Aorta (tissue), 5 donors: Measurements from ENCODE around the gene CYSRT1. TPM values are rescaled to one million over a fixed set of nuclear protein-coding genes. Genes with fewer than 3 reads are reported as not detected.

Source experiments
- ATAC-seq: fragments of 200-7000 bp; cut with Tn5 transposase; one replicate; pipeline ENCODE4 v1.9.1; 2022; ENCODE audit warnings: moderate library complexity; ENCODE audit not compliant: low FRiP score
- DNase-seq, 2 donors: peaks; one replicate each; pipeline ENCODE4 v3.0.0-alpha.2; 2020
- H3K27ac ChIP-seq, 2 donors: one replicate each; pipeline ENCODE4 v1.5.1; 2013; ENCODE audit warnings: low read length in 2 of 2, mild to moderate bottlenecking in 2 of 2, moderate library complexity in 2 of 2, control low read depth in 1 of 2, inconsistent platforms in 1 of 2, low read depth in 1 of 2
- H3K27me3 ChIP-seq, 2 donors: one replicate each; pipeline ENCODE4 v1.6.1; 2013; ENCODE audit warnings: control low read depth in 1 of 2, low read length in 1 of 2, mild to moderate bottlenecking in 1 of 2, moderate library complexity in 1 of 2; ENCODE audit not compliant: insufficient read depth in 2 of 2, control insufficient read depth in 1 of 2
- H3K36me3 ChIP-seq, 2 donors: one replicate each; pipeline ENCODE4 v1.6.1; 2013; ENCODE audit warnings: control low read depth in 1 of 2, low read length in 1 of 2, mild to moderate bottlenecking in 1 of 2; ENCODE audit not compliant: insufficient read depth in 2 of 2, control insufficient read depth in 1 of 2
- H3K4me1 ChIP-seq, 2 donors: one replicate each; pipeline ENCODE4 v1.6.1; 2013; ENCODE audit warnings: low read length in 2 of 2, control low read depth in 1 of 2, mild to moderate bottlenecking in 1 of 2, moderate library complexity in 1 of 2; ENCODE audit not compliant: insufficient read depth in 2 of 2, control insufficient read depth in 1 of 2
- H3K4me3 ChIP-seq, 2 donors: one replicate each; pipeline ENCODE4 v1.5.1; 2013; ENCODE audit warnings: low read length in 2 of 2, control low read depth in 1 of 2, mild to moderate bottlenecking in 1 of 2
- H3K9me3 ChIP-seq: one replicate; pipeline ENCODE4 v1.6.1; 2013; ENCODE audit warnings: mild to moderate bottlenecking, low read length; ENCODE audit not compliant: control insufficient read depth
- WGBS, 2 donors: extraction: QIAGEN DNeasy Blood & Tissue Kit; methylation state at CpG; one replicate each; pipeline ENCODE4 v1.1.7; 2013; 5-methylcytosine and 5-hydroxymethylcytosine counted together
- intact Hi-C, 2 donors: fragments of 100-400 bp; cut with DNase I; formaldehyde crosslinking; loops; one replicate each; pipeline versions ENCODE4 v1.14.2 to v1.15.0; 2022
- polyA plus RNA-seq, 2 donors: library from polyadenylated mRNA; stranded (reverse); fragments of 200-250 nt; gene quantifications; one replicate each; pipeline ENCODE4 v1.2.3, GENCODE V29; 2013
- total RNA-seq, 2 donors: library from RNA; stranded (reverse); fragmentation: NEBNext Ultra II Directional; extraction: Animal tissue kit (Norgen Biotek cat#: 25700); gene quantifications; one replicate each; pipeline ENCODE4 v1.2.1, GENCODE V29; 2021
- donor health status: healthy with polysubstance abuse.
- donor health status: Bipolar disorder and iron deficiency.
- donor health status: DM: no; HTN: no; CAD: no.
- donor health status: DM: no; HTN: no; CAD: no.
- donor health status: DM: yes; HTN: yes; CAD: no.

Gene CYSRT1
- total and polyA plus RNA-seq, 4 donors: 1.1 TPM; not detected in 3

- ATAC-seq: no peak
- Histone ChIP-seq H3K27ac (no peak overlapping the region), H3K36me3 (no peaks in the 10 kb centered on the region), H3K4me1 (no peaks in the 10 kb centered on the region), H3K9me3 (no peaks in the 10 kb centered on the region), H3K4me3 (no peak overlapping the region), H3K27me3 (no peaks in the 10 kb centered on the region)
- intact Hi-C loops: no loop called here
- no peak for DNase-seq
- 62 to 70% methylated on average over 10 of the region's 10 CpGs for WGBS, 2 donors
Measured at GRCh38 chr9:137232101-137232500, 7.1 kb downstream of the CYSRT1 start.

DNA sequence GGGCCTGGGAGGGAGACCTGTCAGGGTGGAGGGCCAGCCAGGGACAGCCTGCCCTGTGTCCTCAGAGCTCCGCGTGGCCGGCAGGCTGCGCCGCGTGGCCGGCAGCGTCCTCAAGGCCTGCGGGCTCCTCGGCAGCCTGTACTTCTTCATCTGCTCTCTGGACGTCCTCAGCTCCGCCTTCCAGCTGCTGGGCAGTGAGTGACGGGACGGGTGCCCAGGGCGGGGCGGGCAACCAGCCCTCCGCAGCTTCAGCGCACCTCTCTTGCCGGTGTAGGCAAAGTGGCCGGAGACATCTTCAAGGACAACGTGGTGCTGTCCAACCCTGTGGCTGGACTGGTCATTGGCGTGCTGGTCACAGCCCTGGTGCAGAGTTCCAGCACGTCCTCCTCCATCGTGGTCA, 7.5 kb downstream of the CYSRT1 start:
- intact Hi-C loops: no loop called here
- DNase-seq (no peak), ATAC-seq (no peak)
- no peaks in the 10 kb centered on the region for H3K9me3 ChIP-seq
- no peaks in the 10 kb centered on the region for H3K27me3 ChIP-seq
- H3K4me3 ChIP-seq: no peak overlapping the region
- no peaks in the 10 kb centered on the region for H3K36me3 ChIP-seq
- whole genome bisulfite sequencing, 2 donors: 70 to 80% methylated on average over 23 to 24 of the region's 24 CpGs
- no peak overlapping the region for H3K27ac ChIP-seq
- no peaks in the 10 kb centered on the region for H3K4me1 ChIP-seq

DNA sequence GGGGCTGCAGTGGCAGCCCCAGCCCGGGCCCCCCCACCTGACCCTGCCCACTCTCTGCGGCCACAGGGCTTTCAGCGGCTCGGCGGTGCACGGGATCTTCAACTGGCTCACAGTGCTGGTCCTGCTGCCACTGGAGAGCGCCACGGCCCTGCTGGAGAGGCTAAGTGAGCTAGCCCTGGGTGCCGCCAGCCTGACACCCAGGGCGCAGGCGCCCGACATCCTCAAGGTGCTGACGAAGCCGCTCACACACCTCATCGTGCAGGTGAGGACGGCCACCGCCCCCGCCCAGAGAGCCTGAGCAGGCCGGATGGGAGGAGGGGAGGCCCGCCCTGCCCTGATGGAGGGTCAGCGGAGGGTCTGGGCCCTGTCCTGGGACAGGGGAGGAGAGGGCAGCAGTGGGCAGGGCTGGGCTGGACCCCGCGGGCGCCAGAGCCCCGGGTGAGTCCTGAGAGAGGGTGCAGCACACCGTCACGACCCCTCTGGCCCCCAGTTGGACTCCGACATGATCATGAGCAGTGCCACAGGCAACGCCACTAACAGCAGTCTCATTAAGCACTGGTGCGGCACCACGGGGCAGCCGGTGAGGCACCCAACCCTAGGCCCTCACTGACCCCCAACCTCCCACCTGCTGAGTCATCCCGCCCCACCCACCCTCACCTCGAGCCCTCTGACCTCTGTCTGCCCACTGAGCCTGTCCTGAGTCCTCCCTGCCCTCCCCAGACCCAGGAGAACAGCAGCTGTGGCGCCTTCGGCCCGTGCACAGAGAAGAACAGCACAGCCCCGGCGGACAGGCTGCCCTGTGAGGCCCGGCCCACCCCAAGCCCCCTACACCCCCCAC, 8.4 kb downstream of the CYSRT1 start:
- H3K36me3 ChIP-seq: no peaks in the 10 kb centered on the region
- intact Hi-C loops: no loop called here
- DNase-seq: no peak
- H3K4me3 ChIP-seq: no peak overlapping the region
- WGBS, 2 donors: 73 to 78% methylated on average over 34 to 40 of the region's 40 CpGs
- H3K9me3 ChIP-seq: no peaks in the 10 kb centered on the region
- H3K27me3 ChIP-seq: no peaks in the 10 kb centered on the region
- H3K4me1 ChIP-seq: no peaks in the 10 kb centered on the region
- H3K27ac ChIP-seq: no peak overlapping the region
- no peak for ATAC-seq

GRCh38 chr9:137234055-137234697, 9.2 kb downstream of the CYSRT1 start:
- intact Hi-C loops: no loop called here
- 61 to 70% methylated on average over 40 of the region's 40 CpGs for WGBS, 2 donors
- H3K4me3 ChIP-seq: no peak overlapping the region
- H3K9me3 ChIP-seq: no peaks in the 10 kb centered on the region
- no peaks in the 10 kb centered on the region for H3K27me3 ChIP-seq
- H3K36me3 ChIP-seq: no peaks in the 10 kb centered on the region
- H3K27ac ChIP-seq: no peak overlapping the region
- no peaks in the 10 kb centered on the region for H3K4me1 ChIP-seq
- no peak for ATAC-seq
- no peak for DNase-seq

- 65 to 80% methylated on average over 17 to 18 of the region's 18 CpGs for WGBS, 2 donors
- H3K27ac ChIP-seq: no peak overlapping the region
Measured at GRCh38 chr9:137234758-137235423, 9.9 kb downstream of the CYSRT1 start.

GRCh38 chr9:137235424-137236237, 10.7 kb downstream of the CYSRT1 start:
- Histone ChIP-seq H3K4me3 (no peak overlapping the region), H3K9me3 (no peaks in the 10 kb centered on the region), H3K27ac (no peak overlapping the region), H3K36me3 (no peaks in the 10 kb centered on the region), H3K4me1 (no peaks in the 10 kb centered on the region), H3K27me3 (no peaks in the 10 kb centered on the region)
- intact Hi-C loops: no loop called here
- no peak for ATAC-seq
- WGBS, 2 donors: 70 to 78% methylated on average over 34 to 35 of the region's 35 CpGs
- DNase-seq: no peak

More at GRCh38 chr9:137234758-137235423, 9.9 kb downstream of the CYSRT1 start:
- ATAC-seq: no peak
- no peaks in the 10 kb centered on the region for H3K27me3 ChIP-seq
- H3K36me3 ChIP-seq: no peaks in the 10 kb centered on the region
- no peaks in the 10 kb centered on the region for H3K9me3 ChIP-seq
- H3K4me3 ChIP-seq: no peak overlapping the region
- no peak for DNase-seq
- intact Hi-C loops: no loop called here
- H3K4me1 ChIP-seq: no peaks in the 10 kb centered on the region

- no peak overlapping the region for H3K4me3 ChIP-seq
- intact Hi-C loops: no loop called here
- no peaks in the 10 kb centered on the region for H3K9me3 ChIP-seq
- no peaks in the 10 kb centered on the region for H3K4me1 ChIP-seq
- WGBS, 2 donors: 15 to 16% methylated on average over 31 of the region's 31 CpGs
- H3K27me3 ChIP-seq: peaks cover 0 to 2% of the 10 kb centered on the region in 2 donors
- H3K27ac ChIP-seq: no peak overlapping the region
- ATAC-seq (peak; percentile 60), DNase-seq (peak; percentile 86 to 95)
- H3K36me3 ChIP-seq: no peaks in the 10 kb centered on the region
Measured at GRCh38 chr9:137236238-137236935, 11.4 kb downstream of the CYSRT1 start.

- intact Hi-C loops: no loop called here
- Histone ChIP-seq H3K27me3 (peaks cover 0 to 2% of the 10 kb centered on the region in 2 donors), H3K36me3 (no peaks in the 10 kb centered on the region), H3K4me3 (no peak overlapping the region), H3K4me1 (no peaks in the 10 kb centered on the region), H3K27ac (no peak overlapping the region), H3K9me3 (no peaks in the 10 kb centered on the region)
- 50 to 63% methylated on average over 9 to 11 of the region's 11 CpGs for WGBS, 2 donors
- DNase-seq: no peak
- no peak for ATAC-seq
Measured at GRCh38 chr9:137236936-137237421, 12.0 kb downstream of the CYSRT1 start.
